ENCODE data around the gene ZNF507.
"Not testable (repeated sequence)": the region's sequence is repeated elsewhere in the genome, so short reads cannot be mapped to it uniquely, and the experiment has no call there.

The ZNF507 gene

DNA sequence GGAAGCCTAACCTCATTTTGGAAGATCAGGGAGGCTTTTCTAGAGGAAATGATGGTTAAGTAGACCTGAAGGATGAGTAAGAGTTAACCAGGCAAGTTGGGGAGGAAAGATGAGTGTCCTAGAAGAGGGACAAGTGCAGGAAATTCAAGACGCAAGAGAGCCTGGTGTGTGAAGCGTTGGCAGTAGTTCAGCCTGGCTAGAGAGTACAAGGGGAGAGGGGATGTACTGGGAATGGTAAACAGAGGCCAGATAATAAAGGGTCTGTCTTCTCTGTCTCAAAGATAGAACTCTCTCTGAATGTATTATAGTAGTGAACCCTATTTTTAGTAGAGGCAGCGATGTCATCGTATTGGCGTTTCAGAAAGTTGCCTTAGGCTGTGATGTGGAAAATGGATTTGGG is 69.8 kb downstream of the ZNF507 start:
- DNase-seq (ENCODE audit: low spot score): no peak

- no peak for DNase-seq (ENCODE audit: low spot score)
These were observed 70.3 kb downstream of the ZNF507 start for GRCh38 chr19:32415669-32416068.

- peak; percentile 53 for DNase-seq (ENCODE audit: low spot score)
These were observed 71.5 kb downstream of the ZNF507 start for GRCh38 chr19:32416749-32417456.

- DNase-seq (ENCODE audit: low spot score): no peak
These were observed 72.7 kb downstream of the ZNF507 start for GRCh38 chr19:32418155-32418554.

GRCh38 chr19:32421589-32422361 is 76.4 kb downstream of the ZNF507 start:
- DNase-seq (ENCODE audit: low spot score): no peak

DNA sequence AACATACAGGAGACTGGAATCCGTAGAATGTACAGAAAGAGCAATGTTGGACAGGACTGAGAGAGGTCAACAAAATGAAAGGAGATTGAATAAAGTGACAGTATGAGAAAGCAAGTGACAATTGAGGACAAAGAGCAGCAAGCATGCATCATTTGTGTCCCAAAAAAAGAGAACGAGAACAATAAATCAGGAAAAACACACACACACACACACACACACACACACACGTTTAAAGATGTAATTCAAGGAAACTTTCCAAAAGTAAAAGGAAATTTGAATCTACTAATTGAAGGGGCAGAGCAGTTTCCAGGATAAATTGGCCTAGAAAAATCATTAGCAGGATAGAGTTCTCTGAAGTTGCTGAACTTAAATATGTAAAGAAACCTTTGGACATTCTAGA is 77.0 kb downstream of the ZNF507 start:
- DNase-seq (ENCODE audit: low spot score): no peak

DNA sequence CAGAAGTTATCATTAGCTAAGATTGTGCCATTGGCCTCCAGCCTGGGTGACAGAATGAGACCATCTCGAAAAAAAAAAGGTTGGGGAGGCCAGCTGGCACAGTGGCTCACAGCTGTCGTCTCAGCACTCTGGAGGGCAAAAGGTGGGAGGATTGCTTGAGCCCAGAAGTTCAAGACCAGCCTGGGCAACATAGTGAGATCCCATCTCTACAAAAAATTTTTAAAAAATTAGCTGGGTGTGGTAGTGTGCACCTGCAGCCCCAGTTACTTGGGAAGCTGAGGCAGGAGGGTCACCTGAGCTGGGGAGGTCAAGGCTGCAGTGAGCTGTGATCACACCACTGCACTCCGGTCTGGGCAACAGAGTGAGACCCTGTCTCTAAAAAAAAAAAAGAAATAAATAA is 78.5 kb downstream of the ZNF507 start:
- DNase-seq (ENCODE audit: low spot score): not testable (repeated sequence)

DNA sequence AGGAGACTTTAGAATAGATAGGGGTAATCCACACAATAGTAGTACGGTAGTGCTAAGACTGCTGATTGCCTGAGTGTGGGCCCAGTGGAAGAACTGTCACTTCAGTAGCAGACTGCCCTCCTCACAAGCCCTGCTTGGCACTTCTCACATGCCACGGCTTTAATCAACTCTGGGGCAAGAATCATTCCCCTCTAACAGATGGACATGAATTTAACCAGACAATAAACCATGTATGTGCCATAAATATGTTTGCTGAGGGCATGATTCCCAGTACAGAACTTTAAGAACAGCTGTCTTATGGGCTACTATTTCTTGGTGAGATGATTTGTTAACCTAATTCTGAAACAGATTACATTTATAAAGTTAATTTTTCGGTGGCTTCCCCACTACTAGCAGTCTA is 82.1 kb downstream of the ZNF507 start:
- no peak for DNase-seq (ENCODE audit: low spot score)

GRCh38 chr19:32436692-32437091 is 91.3 kb downstream of the ZNF507 start:
- DNase-seq (ENCODE audit: low spot score): no peak

- no peak for DNase-seq (ENCODE audit: low spot score)
These were observed 91.7 kb downstream of the ZNF507 start for GRCh38 chr19:32437096-32437495.
